Transverse colon (tissue), 4 donors: ENCODE measurements around the gene DAND5. TPM values are rescaled to one million over a fixed set of nuclear protein-coding genes. Genes with fewer than 3 reads are reported as not detected.

Experiments used
- DNase-seq: peaks from one replicate; pipeline ENCODE4 v3.0.0-alpha.2; 2019
- H3K27ac ChIP-seq, 4 donors: fragments of 200-600 bp; sonication (generic); 2 replicates each; pipeline ENCODE4 v1.5.1; 2016 to 2018; ENCODE audit warnings: inconsistent platforms in 4 of 4
- H3K27me3 ChIP-seq: fragments of 200-600 bp; sonication (generic); 2 replicates; pipeline ENCODE4 v1.5.1; 2017; ENCODE audit warnings: inconsistent platforms
- H3K36me3 ChIP-seq, 4 donors: fragments of 200-600 bp; sonication (generic); 2 replicates each; pipeline ENCODE4 v1.5.1; 2017 to 2019; ENCODE audit warnings: inconsistent platforms in 4 of 4
- H3K4me1 ChIP-seq, 4 donors: fragments of 200-600 bp; sonication (generic); 2 replicates each; pipeline ENCODE4 v1.5.1; 2017 to 2020; ENCODE audit warnings: inconsistent platforms in 4 of 4
- H3K4me3 ChIP-seq, 4 donors: fragments of 200-600 bp; sonication (generic); 1 replicate in 1 of 4; 2 replicates in 3 of 4; pipeline versions ENCODE4 v1.5.1 to v1.6.1; 2017 to 2019; ENCODE audit warnings: inconsistent platforms in 4 of 4
- H3K9me3 ChIP-seq, 2 donors: fragments of 200-600 bp; sonication (generic); 2 replicates each; pipeline ENCODE4 v1.5.1; 2017 to 2019; ENCODE audit warnings: inconsistent platforms in 2 of 2
- EP300 ChIP-seq: sonication (generic); formaldehyde crosslinking; IDR thresholded peaks from one replicate; pipeline ENCODE4 v1.6.1; 2017; ENCODE audit warnings: antibody characterized with exemption, low read depth
- POLR2A ChIP-seq: fragments of 450-650 bp; IDR thresholded peaks from one replicate; pipeline ENCODE4 v1.6.1; 2016; ENCODE audit warnings: antibody characterized with exemption, mild to moderate bottlenecking, moderate library complexity
- POLR2AphosphoS5 ChIP-seq, 3 donors: sonication (generic); formaldehyde crosslinking; IDR thresholded peaks; one replicate each; pipeline ENCODE4 v1.6.1; 2016; ENCODE audit warnings: antibody characterized with exemption in 3 of 3
- WGBS, 2 donors: methylation state at CpG; one replicate each; pipeline ENCODE4 v1.1.5; 2018; ENCODE audit warnings: low coverage in 1 of 2; 5-methylcytosine and 5-hydroxymethylcytosine counted together
- in situ Hi-C, 4 donors: fragments of 200-750 bp; cut with MboI; loops; one replicate each; pipeline versions ENCODE4 v1.15.0 to v1.15.1; 2017; ENCODE audit warnings: low sequenced_read_pairs in 3 of 4, low pct_ligation_motif_present in 1 of 4, low pct_unique_long_range_greater_than_20kb in 1 of 4
- intact Hi-C: fragments of 100-400 bp; cut with DNase I; formaldehyde crosslinking; loops from one replicate; pipeline ENCODE4 v1.15.1; 2023; ENCODE audit warnings: low total_unique reads
- total RNA-seq, 4 donors: library from RNA; depleted of rRNA; stranded (reverse); fragments of >200 nt; gene quantifications; one replicate each; pipeline ENCODE4 v1.1.0, GENCODE V29; 2016
- TF ChIP-seq, protein P1 (sequence below), 5 experiments: fragments of 200-600 bp in 3 of 5; fragments of 450-650 bp in 2 of 5; sonication (generic) in 3 of 5; IDR thresholded peaks; 1 replicate in 2 of 5; 2 replicates in 3 of 5; pipeline ENCODE4 v1.5.1; 2016 to 2017; ENCODE audit warnings: antibody characterized with exemption in 5 of 5, inconsistent platforms in 3 of 5, mild to moderate bottlenecking in 2 of 5, moderate library complexity in 1 of 5

The DAND5 gene
- total RNA-seq, 4 donors from 2014 or later: 0.27 to 0.32 TPM; not detected in 2

DNA sequence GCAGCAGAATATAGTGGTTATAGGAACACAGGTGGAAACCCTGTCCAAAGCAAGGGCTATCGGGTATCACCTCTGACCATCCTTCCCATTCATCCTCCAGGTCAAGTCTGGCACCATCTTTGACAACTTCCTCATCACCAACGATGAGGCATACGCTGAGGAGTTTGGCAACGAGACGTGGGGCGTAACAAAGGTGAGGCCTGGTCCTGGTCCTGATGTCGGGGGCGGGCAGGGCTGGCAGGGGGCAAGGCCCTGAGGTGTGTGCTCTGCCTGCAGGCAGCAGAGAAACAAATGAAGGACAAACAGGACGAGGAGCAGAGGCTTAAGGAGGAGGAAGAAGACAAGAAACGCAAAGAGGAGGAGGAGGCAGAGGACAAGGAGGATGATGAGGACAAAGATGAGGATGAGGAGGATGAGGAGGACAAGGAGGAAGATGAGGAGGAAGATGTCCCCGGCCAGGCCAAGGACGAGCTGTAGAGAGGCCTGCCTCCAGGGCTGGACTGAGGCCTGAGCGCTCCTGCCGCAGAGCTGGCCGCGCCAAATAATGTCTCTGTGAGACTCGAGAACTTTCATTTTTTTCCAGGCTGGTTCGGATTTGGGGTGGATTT is 25.8 kb upstream of the DAND5 start:
- H3K27ac ChIP-seq: peak overlapping the region in 2 of 4 donors; percentile 95 to 97
- H3K4me3 ChIP-seq: no peak overlapping the region
- peaks cover 20 to 63% (median 36%) of the 10 kb centered on the region in 4 donors for H3K4me1 ChIP-seq
- 80 to 83% methylated on average over 15 to 18 of the region's 18 CpGs for WGBS, 2 donors
- no peaks in the 10 kb centered on the region for H3K9me3 ChIP-seq
- TF ChIP-seq, protein P1, sequence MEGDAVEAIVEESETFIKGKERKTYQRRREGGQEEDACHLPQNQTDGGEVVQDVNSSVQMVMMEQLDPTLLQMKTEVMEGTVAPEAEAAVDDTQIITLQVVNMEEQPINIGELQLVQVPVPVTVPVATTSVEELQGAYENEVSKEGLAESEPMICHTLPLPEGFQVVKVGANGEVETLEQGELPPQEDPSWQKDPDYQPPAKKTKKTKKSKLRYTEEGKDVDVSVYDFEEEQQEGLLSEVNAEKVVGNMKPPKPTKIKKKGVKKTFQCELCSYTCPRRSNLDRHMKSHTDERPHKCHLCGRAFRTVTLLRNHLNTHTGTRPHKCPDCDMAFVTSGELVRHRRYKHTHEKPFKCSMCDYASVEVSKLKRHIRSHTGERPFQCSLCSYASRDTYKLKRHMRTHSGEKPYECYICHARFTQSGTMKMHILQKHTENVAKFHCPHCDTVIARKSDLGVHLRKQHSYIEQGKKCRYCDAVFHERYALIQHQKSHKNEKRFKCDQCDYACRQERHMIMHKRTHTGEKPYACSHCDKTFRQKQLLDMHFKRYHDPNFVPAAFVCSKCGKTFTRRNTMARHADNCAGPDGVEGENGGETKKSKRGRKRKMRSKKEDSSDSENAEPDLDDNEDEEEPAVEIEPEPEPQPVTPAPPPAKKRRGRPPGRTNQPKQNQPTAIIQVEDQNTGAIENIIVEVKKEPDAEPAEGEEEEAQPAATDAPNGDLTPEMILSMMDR (IDR thresholded peaks at IDR 0.05): no peak
- TF ChIP-seq POLR2A (no peak), EP300 (no peak), POLR2AphosphoS5 (IDR thresholded peaks at IDR 0.05) (no peak)
- intact Hi-C loops (loop anchor here (10.0 kb wide), 1 partner anchor 59 kb away; the partner anchor contains the start of genes DNASE2 and KLF1), in situ Hi-C loops (no loop called here)
- no peaks in the 10 kb centered on the region for H3K27me3 ChIP-seq
- peaks cover 0 to 42% (median 19%) of the 10 kb centered on the region in 4 donors for H3K36me3 ChIP-seq
- no peak for DNase-seq

DNA sequence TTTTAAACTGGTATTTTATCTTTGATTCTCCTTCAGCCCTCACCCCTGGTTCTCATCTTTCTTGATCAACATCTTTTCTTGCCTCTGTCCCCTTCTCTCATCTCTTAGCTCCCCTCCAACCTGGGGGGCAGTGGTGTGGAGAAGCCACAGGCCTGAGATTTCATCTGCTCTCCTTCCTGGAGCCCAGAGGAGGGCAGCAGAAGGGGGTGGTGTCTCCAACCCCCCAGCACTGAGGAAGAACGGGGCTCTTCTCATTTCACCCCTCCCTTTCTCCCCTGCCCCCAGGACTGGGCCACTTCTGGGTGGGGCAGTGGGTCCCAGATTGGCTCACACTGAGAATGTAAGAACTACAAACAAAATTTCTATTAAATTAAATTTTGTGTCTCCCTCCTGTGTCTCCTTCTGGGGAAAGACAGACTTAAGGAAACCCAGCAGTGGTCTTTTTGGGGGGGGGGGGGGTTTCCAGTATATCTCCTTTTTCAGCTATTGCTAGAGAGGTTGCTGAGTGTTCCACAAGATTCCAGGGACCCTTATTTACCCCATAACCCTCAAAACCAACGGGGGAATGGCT is 25.2 kb upstream of the DAND5 start:
- H3K4me1 ChIP-seq: peaks cover 20 to 62% (median 35%) of the 10 kb centered on the region in 4 donors
- no peaks in the 10 kb centered on the region for H3K9me3 ChIP-seq
- intact Hi-C loops (loop anchor here (10.0 kb wide), 1 partner anchor 59 kb away; the partner anchor contains the start of genes DNASE2 and KLF1), in situ Hi-C loops (no loop called here)
- no peak overlapping the region for H3K4me3 ChIP-seq
- 43 to 67% methylated on average over 1 to 2 of the region's 2 CpGs for WGBS, 2 donors
- H3K27me3 ChIP-seq: no peaks in the 10 kb centered on the region
- no peak for DNase-seq
- H3K36me3 ChIP-seq: peaks cover 0 to 48% (median 22%) of the 10 kb centered on the region in 4 donors
- peak overlapping the region in 3 of 4 donors; percentile 95 to 97 (median 96) for H3K27ac ChIP-seq
- no peak for TF ChIP-seq EP300
- TF ChIP-seq, protein P1 (IDR thresholded peaks at IDR 0.05): no peak
- no peak for TF ChIP-seq POLR2A

DNA sequence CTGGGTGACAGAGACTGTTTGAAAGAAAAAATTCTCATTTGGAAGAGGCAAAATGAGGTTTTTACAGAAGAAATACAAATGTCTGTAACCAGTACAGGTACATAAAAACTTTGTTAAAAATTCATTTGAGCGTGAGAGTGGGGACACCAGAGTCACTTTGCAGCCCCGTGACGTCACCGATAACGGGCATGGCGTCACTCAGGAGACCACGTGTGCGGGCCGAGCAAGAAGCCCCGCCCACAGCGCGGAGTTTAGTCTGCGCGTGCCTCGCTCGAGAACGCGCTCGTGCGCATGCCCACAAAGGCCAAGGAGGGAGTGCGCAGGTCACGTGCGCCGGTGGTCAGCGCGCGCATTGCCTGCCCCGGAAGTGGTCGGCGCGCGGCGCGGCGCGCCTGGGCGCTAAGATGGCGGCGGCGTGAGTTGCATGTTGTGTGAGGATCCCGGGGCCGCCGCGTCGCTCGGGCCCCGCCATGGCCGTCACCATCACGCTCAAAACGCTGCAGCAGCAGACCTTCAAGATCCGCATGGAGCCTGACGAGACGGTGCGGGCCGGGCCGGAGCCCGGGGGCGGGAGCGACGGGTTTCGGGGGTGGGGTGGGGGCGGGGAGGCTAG is 23.8 kb upstream of the DAND5 start, which contains the start of gene RAD23A:
Gene RAD23A (plus strand): TSS at position 384 of the 613 bp plus-strand sequence. CDS start 87 bp downstream, at position 471.
- DNase-seq: peak; percentile 99
- WGBS, 2 donors: 1% methylated on average over 42 of the region's 62 CpGs; no CpG with 5 or more reads in 1 of the 2 donors
- TF ChIP-seq POLR2A (peak; percentile 91), EP300 (no peak), POLR2AphosphoS5 (IDR thresholded peaks at IDR 0.05) (peak; percentile 98 to 99 (median 98))
- TF ChIP-seq, protein P1 (IDR thresholded peaks at IDR 0.05): peak in 1 of 5 experiments; percentile 27
- Histone ChIP-seq H3K9me3 (no peaks in the 10 kb centered on the region), H3K27me3 (no peaks in the 10 kb centered on the region), H3K4me1 (peaks cover 10 to 48% (median 22%) of the 10 kb centered on the region in 4 donors), H3K36me3 (peaks cover 0 to 52% (median 25%) of the 10 kb centered on the region in 4 donors), H3K27ac (peak within 1 kb of the TSS; percentile 95 to 97 (median 96)), H3K4me3 (peak within 1 kb of the TSS; percentile 67 to 92 (median 83))
- in situ Hi-C loops: no loop called here
- intact Hi-C loops: loop anchor here (10.0 kb wide), 1 partner anchor 61 kb away; the partner anchor contains the start of genes DNASE2 and KLF1
